Caco-2 (cell line): ENCODE data around the gene PGM2L1. TPM values are rescaled to one million over a fixed set of nuclear protein-coding genes. Genes with fewer than 3 reads are reported as not detected.

Experiments
- BruUV-seq: library from RNA; stranded (reverse); fragments of 400-500 nt; replicated peaks from 2 replicates; lab custom pipeline; 2021; lab: Mats Ljungman, UMichigan
- CTCF ChIA-PET: fragments of 300-600 bp; sonication (Branson Sonifier 250); formaldehyde crosslinking; loops from one replicate; lab custom pipeline; 2022; ENCODE audit warnings: antibody characterized with exemption; lab: Charles Lee
- POLR2A ChIA-PET: fragments of 300-600 bp; sonication (Branson Sonifier 250); formaldehyde crosslinking; loops from one replicate; lab custom pipeline; 2022; ENCODE audit warnings: antibody characterized with exemption; lab: Charles Lee
- DNase-seq, 2 experiments: peaks; one replicate each; pipeline versions ENCODE4 v3.0.0 to v3.0.0-alpha.2; 2020 to 2022
- H3K27me3 ChIP-seq: replicated peaks from 2 replicates; pipeline ENCODE4 v1.6.0; 2011; ENCODE audit warnings: low read length; ENCODE audit not compliant: control insufficient read depth, insufficient read depth
- H3K36me3 ChIP-seq: 2 replicates; pipeline ENCODE4 v1.5.1; 2011; ENCODE audit warnings: low read length; ENCODE audit not compliant: control insufficient read depth, insufficient read depth
- H3K4me1 ChIP-seq: fragments of 250-450 bp; sonication (Bioruptor Pico); 2 replicates; pipeline ENCODE4 v1.5.1; 2020; ENCODE audit warnings: mild to moderate bottlenecking
- H3K4me3 ChIP-seq: 2 replicates; pipeline ENCODE4 v1.5.1; 2011; ENCODE audit warnings: low read depth, mild to moderate bottlenecking, control low read depth, low read length
- H3K9me3 ChIP-seq: fragments of 250-450 bp; sonication (Bioruptor Pico); 2 replicates; pipeline ENCODE4 v1.5.1; 2020; ENCODE audit warnings: mild to moderate bottlenecking, moderate library complexity
- H3K27ac Mint-ChIP-seq: one replicate; pipeline ENCODE4 v1.8.0; 2022; ENCODE audit warnings: mixed read lengths; ENCODE audit not compliant: unreplicated experiment
- H3K27me3 Mint-ChIP-seq: one replicate; pipeline ENCODE4 v1.8.0; 2022; ENCODE audit warnings: mixed read lengths; ENCODE audit not compliant: insufficient read depth, unreplicated experiment
- H3K36me3 Mint-ChIP-seq: one replicate; pipeline ENCODE4 v1.8.0; 2022; ENCODE audit warnings: mild to moderate bottlenecking, mixed read lengths; ENCODE audit not compliant: insufficient read depth, unreplicated experiment
- H3K4me1 Mint-ChIP-seq: one replicate; pipeline ENCODE4 v1.8.0; 2022; ENCODE audit warnings: low read depth, mixed read lengths; ENCODE audit not compliant: unreplicated experiment
- H3K4me3 Mint-ChIP-seq: one replicate; pipeline ENCODE4 v1.8.0; 2022; ENCODE audit warnings: mild to moderate bottlenecking, moderate library complexity, mixed read lengths; ENCODE audit not compliant: unreplicated experiment
- H3K9me3 Mint-ChIP-seq: one replicate; pipeline ENCODE4 v1.8.0; 2022; ENCODE audit warnings: mixed read lengths; ENCODE audit not compliant: unreplicated experiment
- CTCF ChIP-seq, 2 experiments: fragments of 200-600 bp in 1 of 2; IDR thresholded peaks; 1 replicate in 1 of 2; 2 replicates in 1 of 2; pipeline versions ENCODE4 v1.5.1 to v1.8.0; 2011 to 2022; ENCODE audit warnings: antibody characterized with exemption in 1 of 2, control low read depth in 1 of 2, inconsistent platforms in 1 of 2, low read depth in 1 of 2, low read length in 1 of 2, mild to moderate bottlenecking in 1 of 2, moderate library complexity in 1 of 2; ENCODE audit not compliant: insufficient read depth in 1 of 2, severe bottlenecking in 1 of 2, unreplicated experiment in 1 of 2
- intact Hi-C: fragments of 100-400 bp; cut with micrococcal nuclease; formaldehyde crosslinking; loops from one replicate; pipeline ENCODE4 v1.10.0; 2022; ENCODE audit not compliant: unreplicated experiment
- total RNA-seq: library from RNA; stranded (reverse); gene quantifications from 2 replicates; pipeline ENCODE4 v1.2.3, GENCODE V29; 2022

The PGM2L1 gene
- total RNA-seq, 1 experiment from 2014 or later: 8.0 TPM

- no peaks in the 10 kb centered on the region for H3K9me3 Mint-ChIP-seq
- BruUV-seq: no TSS peak
- CTCF ChIA-PET: no interaction called here
- H3K4me1 ChIP-seq: no peaks in the 10 kb centered on the region
- no peaks in the 10 kb centered on the region for H3K9me3 ChIP-seq
- no peak for TF ChIP-seq CTCF (IDR thresholded peaks at IDR 0.05; ENCODE audit: insufficient read depth in 1 of 2, low read depth in 1 of 2, low read length in 1 of 2, severe bottlenecking in 1 of 2, unreplicated experiment in 1 of 2)
- H3K36me3 Mint-ChIP-seq: no peaks in the 10 kb centered on the region
- H3K4me1 Mint-ChIP-seq: no peaks in the 10 kb centered on the region
- POLR2A ChIA-PET: no interaction called here
- no peak overlapping the region for H3K4me3 ChIP-seq
- DNase-seq: no peak
- no peaks in the 10 kb centered on the region for H3K27me3 Mint-ChIP-seq
- intact Hi-C loops: no loop called here
- no peaks in the 10 kb centered on the region for H3K27me3 ChIP-seq
- no peak overlapping the region for H3K4me3 Mint-ChIP-seq
- no peaks in the 10 kb centered on the region for H3K36me3 ChIP-seq
- H3K27ac Mint-ChIP-seq: no peak overlapping the region
Measured at GRCh38 chr11:74330075-74330858, 68.0 kb downstream of the PGM2L1 start.

- ChIA-PET CTCF (interaction anchor here (0.7 to 1.1 kb wide), 3 partner anchors 62 to 244 kb away, joined by 3 to 11 read pairs (median 8); no protein-coding TSS in a partner anchor), POLR2A (no interaction called here)
- DNase-seq: no peak
- no peak for TF ChIP-seq CTCF (IDR thresholded peaks at IDR 0.05; ENCODE audit: insufficient read depth in 1 of 2, low read depth in 1 of 2, low read length in 1 of 2, severe bottlenecking in 1 of 2, unreplicated experiment in 1 of 2)
- H3K27me3 ChIP-seq: no peaks in the 10 kb centered on the region
- H3K4me3 ChIP-seq: no peak overlapping the region
- Mint-ChIP-seq H3K27ac (no peak overlapping the region), H3K9me3 (no peaks in the 10 kb centered on the region), H3K4me1 (no peaks in the 10 kb centered on the region), H3K27me3 (no peaks in the 10 kb centered on the region), H3K4me3 (no peak overlapping the region), H3K36me3 (no peaks in the 10 kb centered on the region)
- intact Hi-C loops: no loop called here
- H3K4me1 ChIP-seq: no peaks in the 10 kb centered on the region
- H3K9me3 ChIP-seq: no peaks in the 10 kb centered on the region
- no peaks in the 10 kb centered on the region for H3K36me3 ChIP-seq
- no TSS peak for BruUV-seq
Measured at GRCh38 chr11:74327076-74327475, 71.2 kb downstream of the PGM2L1 start.

- no peak overlapping the region for H3K27ac Mint-ChIP-seq
- no peaks in the 10 kb centered on the region for H3K27me3 Mint-ChIP-seq
- no peaks in the 10 kb centered on the region for H3K9me3 Mint-ChIP-seq
- no peak overlapping the region for H3K4me3 Mint-ChIP-seq
- intact Hi-C loops: no loop called here
- no peaks in the 10 kb centered on the region for H3K27me3 ChIP-seq
- CTCF ChIA-PET: interaction anchor here (0.7 to 1.1 kb wide), 3 partner anchors 63 to 244 kb away, joined by 3 to 11 read pairs (median 8); no protein-coding TSS in a partner anchor
- H3K36me3 ChIP-seq: no peaks in the 10 kb centered on the region
- H3K4me1 Mint-ChIP-seq: no peaks in the 10 kb centered on the region
- no peak overlapping the region for H3K4me3 ChIP-seq
- H3K36me3 Mint-ChIP-seq: no peaks in the 10 kb centered on the region
- no peaks in the 10 kb centered on the region for H3K9me3 ChIP-seq
- no peaks in the 10 kb centered on the region for H3K4me1 ChIP-seq
- TF ChIP-seq CTCF (IDR thresholded peaks at IDR 0.05; ENCODE audit: insufficient read depth in 1 of 2, low read depth in 1 of 2, low read length in 1 of 2, severe bottlenecking in 1 of 2, unreplicated experiment in 1 of 2): no peak
- POLR2A ChIA-PET: no interaction called here
- BruUV-seq: no TSS peak
- DNase-seq: no peak
Measured at GRCh38 chr11:74326665-74327064, 71.6 kb downstream of the PGM2L1 start.
